ENCODE measurements around the gene GYG1.

Gene GYG1

DNA sequence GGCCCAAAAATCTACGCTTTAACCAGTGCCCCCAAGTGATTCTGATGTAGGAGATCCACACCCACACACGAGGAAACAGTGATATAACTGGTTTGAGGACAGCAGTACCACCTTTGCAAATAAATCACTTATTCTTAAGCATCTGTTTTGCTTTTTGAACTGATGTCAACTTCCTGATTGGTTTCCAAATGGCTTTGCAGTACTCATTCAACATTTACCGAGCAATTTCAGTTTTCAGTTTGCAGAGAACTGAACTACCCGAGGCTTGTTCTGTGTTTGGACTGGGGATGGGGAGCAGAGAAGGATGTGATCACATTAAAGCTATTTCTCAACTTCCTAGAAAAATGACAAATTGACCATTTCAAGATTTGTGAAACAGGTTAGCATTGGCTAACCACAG lies 1.1 kb upstream of the GYG1 start:
- no peak for DNase-seq

DNA sequence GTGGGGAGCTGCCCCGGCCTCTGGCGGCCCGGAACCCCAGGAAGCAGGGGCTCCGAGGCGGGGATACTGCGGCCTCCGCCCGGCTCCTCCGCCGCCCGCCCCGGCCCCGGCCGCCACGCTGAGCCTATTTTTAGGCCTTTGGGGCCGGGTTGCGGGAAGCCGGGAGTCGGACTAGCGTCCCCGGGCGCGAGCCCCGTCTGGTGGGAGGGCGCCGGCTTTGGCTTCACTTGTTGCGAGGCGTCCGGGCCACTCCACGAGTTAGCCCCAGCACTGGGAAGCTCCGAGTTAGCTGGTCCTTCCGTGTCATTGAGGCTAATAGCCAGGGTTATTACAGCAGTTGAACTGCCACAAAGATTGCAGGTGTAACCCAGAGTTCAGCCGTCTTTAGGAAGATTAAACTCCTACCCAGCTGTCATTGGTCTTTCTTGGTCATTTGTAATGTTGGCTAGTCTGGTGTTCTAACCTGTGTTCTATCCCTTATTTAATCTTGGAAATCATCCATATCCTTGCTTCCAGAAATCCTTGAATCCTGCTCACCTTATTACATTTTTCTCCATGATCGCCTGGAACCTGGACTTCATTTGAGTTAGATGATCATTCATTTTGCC lies 791 bp downstream of the GYG1 start:
- DNase-seq, result no peak

- no peak for DNase-seq
Measured at GRCh38 chr3:148992635-148993255, 1.4 kb downstream of the GYG1 start.

DNA sequence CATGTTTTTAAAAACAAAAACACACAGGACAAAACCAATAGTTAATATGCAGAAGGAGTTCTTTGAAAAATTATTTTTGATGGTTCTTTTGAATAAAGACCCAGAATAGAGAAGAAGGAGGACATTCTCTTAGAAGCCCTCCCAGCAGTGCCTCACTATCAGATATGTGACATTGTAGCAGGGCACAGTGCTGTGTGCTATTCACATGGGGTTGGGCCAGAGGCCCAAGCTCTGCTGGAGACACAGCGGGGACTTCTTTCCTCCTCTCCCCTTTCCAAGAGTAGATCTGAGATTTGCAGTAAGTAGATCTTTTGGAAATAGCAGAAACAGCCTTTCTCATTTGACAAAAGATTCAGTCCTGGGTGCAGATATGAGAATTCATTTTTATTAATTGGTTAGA lies 6.3 kb downstream of the GYG1 start:
- DNase-seq, result no peak

- DNase-seq, result no peak
Measured at GRCh38 chr3:148998297-148998696, 7.0 kb downstream of the GYG1 start.

GRCh38 chr3:148998715-148999423 lies 7.5 kb downstream of the GYG1 start:
- DNase-seq, result no peak

GRCh38 chr3:148999806-149000205 lies 8.5 kb downstream of the GYG1 start:
- DNase-seq, result no peak

GRCh38 chr3:149000206-149000745 lies 8.9 kb downstream of the GYG1 start:
- no peak for DNase-seq

GRCh38 chr3:149001727-149002126 lies 10.4 kb downstream of the GYG1 start:
- DNase-seq, result no peak

DNA sequence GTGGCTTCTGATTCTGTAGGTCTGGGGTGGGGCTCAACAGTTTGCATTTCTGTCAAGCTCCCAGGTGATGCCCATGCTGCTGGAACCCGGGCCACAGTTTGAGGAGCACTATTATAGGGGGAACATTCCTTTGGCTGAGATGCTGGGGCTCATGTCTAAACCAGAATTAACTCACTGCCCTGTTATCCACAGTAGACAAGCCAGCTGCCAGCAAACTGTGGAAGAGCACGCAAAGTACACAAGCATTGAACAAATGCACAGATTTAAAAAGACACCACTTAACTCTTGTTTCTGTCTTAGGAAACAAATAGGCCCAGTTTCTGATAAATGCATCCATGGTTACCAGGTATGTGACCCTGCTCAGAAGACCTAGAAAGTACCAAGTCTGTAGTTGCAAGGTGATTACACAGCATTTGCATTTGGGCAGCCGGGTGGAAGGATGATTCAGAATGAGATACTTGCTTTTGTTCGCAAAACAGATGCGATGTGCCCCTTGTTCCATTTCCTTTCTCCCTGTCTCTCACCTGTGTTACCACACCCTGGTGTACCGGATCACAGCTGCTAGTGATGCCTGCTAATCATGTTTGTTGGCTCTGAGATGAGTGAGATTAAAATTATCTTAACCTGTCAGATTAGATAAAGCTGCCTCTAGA lies 12.4 kb downstream of the GYG1 start:
- DNase-seq, result no peak

DNA sequence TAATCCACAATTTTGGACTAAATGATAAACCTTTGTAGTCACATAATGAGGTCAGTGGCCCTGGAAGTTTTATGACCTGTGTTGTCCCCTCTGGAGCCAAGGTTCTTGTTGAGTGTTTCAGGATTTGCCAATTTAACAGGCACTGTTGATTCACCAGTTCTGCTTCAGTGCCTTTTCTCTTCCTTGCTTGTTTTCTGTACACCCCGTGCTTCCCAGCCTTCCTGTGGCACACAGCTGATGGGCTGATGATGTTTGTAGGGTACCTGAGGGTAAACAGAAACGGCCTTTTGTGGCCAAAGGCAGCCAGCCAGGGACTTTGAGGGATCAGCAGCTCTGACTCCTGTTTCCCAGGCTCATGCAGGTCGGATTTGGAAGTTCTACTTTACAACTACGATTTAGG lies 13.3 kb downstream of the GYG1 start:
- DNase-seq, result no peak

DNA sequence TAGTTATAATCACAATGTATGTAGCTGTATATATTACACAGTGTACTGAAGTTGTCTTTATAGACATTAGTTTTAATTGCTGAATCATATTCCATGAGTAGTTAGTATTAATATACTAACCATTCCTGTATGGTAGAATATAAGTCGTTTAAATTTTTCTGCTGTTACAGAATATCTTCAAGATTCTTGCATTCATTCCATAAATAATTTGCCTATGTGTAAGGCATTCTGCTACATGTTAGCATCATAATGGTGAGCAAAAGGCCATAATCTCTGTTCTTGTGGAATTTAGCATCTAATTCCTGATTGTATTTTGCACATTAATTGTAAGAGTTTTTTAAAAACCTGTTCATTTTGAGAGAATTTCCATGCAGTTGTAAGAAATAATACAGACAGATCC lies 14.1 kb downstream of the GYG1 start:
- DNase-seq, result no peak

GRCh38 chr3:149007567-149008257 lies 16.4 kb downstream of the GYG1 start:
- DNase-seq, result no peak

DNA sequence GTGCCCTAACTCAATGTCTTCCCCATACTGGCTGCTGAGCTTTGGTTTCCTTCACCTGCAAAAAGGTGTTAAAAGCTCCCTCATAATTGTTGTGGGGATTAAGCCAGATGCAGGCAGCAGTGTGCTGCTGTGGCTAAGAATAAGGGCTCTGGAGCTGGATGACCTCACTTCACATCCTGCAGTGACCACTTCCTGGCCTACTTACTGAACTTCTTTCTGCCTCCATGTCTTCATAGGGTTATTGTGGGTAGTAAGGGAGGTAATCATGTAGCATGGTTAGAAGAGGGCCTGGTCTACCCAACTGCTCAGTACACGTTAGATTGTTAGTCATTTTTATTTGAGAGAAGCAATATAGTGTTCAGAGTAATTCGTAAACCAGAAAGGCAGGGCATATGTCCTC lies 18.4 kb downstream of the GYG1 start:
- DNase-seq, result no peak

DNA sequence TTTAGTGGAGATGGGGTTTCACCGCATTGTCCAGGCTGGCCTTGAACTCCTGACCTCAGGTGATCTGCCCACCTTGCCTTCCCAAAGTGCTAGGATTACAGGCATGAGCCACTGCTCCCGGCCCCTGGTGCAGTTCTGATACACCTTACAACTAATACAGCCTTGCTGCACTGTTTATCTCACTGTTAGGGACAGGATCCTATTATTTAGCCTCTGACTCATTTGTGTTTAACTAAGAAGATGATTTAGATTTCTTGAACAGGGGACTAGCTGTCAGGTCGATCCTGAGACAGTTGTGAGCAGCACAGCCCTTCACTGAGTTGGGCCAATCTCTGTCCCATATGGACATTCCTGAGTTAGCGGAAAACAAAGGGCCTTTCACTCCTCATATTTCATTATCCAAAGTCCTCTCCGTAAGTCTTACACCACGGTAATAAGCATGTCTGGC lies 19.2 kb downstream of the GYG1 start:
- DNase-seq, result no peak

DNA sequence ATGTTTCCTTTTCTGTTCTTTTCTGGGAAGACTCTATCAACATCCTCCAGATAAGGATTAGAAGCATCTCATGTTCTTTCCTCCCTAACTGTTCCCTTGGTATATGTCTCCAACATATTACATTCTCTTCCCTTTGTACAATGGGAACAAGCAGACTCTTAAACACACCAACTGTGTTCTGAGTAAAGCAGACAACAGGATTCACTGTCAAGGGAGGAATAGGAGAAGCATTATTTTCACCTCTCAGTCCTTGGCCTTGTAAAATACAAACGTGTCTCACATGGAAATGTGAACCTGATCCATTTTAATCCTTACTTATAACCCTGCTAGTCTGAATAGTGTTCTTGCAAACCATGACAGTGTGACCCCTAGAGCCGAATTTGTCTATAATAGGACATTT lies 19.6 kb downstream of the GYG1 start:
- no peak for DNase-seq

GRCh38 chr3:149011676-149012075 lies 20.3 kb downstream of the GYG1 start:
- no peak for DNase-seq

- DNase-seq, result no peak
Measured at GRCh38 chr3:149013726-149014125, 22.4 kb downstream of the GYG1 start.

DNA sequence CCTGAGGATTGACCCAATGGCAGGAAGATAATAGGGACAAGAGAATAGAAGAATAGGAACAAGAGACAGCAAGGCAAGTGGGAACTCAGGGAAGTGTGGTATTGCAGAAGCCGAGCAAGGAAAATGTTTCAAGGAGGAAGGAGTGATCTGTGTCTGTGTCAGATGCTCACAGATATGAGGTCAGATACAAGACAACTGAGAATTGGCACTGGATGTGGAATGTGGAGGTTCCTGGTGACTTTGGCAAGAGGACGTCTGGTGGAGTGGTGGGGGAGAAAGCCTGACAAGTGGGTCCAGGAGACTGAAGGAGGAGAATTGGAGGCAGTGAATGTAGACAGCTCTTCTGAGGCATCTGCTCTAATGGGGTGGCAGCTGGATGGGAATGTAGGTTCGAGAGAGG lies 24.1 kb downstream of the GYG1 start:
- no peak for DNase-seq

DNA sequence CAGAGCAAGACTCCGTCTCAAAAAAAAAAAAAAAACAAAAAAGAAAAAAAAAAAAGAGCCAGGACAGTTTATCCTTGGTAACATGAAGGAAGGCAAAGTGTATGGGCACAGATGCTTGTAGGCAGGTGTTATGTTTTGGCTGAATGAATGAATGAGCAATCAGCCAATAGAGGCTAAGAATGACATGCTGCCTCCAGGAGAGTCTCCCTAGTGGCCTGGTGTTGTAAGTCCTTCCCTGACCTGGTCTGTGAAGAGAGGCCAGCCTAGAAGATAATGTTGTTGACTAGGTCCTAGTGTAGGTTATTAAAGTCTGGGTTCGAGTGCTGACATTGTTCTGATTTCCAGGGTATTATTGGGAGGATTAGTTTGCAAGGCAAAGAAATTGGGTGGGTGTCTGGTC lies 24.9 kb downstream of the GYG1 start:
- no peak for DNase-seq

GRCh38 chr3:149016669-149017541 lies 25.6 kb downstream of the GYG1 start:
- DNase-seq, result no peak

- no peak for DNase-seq
Measured at GRCh38 chr3:149018247-149018646, 26.9 kb downstream of the GYG1 start.

All from NCI-H2227 treated with DMSO at 0.1 percent for 48 hours (cell line).